SK-N-SH (cell line): ENCODE data around the gene ZSWIM1. TPM values are rescaled to one million over a fixed set of nuclear protein-coding genes. Genes with fewer than 3 reads are reported as not detected.

Source experiments
- CTCF ChIA-PET: fragments of 300-600, 350-600 bp; formaldehyde crosslinking; extraction: SDS; loops from one replicate; lab custom pipeline; 2021; lab: Yijun Ruan, JAX
- POLR2A ChIA-PET: fragments of 350-600 bp; sonication (Branson Sonifier 250); formaldehyde crosslinking; extraction: SDS; loops from one replicate; lab custom pipeline; 2020; ENCODE audit warnings: antibody characterized with exemption, inconsistent platforms; lab: Yijun Ruan, JAX
- DNase-seq: peaks from one replicate; pipeline ENCODE4 v3.0.0; 2012
- H2AFZ ChIP-seq: fragments of 200-600 bp; sonication (generic); 2 replicates; pipeline ENCODE4 v1.8.1; 2016; ENCODE audit warnings: antibody characterized with exemption, mild to moderate bottlenecking, low read depth
- H3F3A ChIP-seq: fragments of 200-600 bp; sonication (generic); replicated peaks from 2 replicates; pipeline ENCODE3; 2016; ENCODE audit warnings: antibody characterized with exemption, mild to moderate bottlenecking; ENCODE audit not compliant: insufficient read depth
- H3K27ac ChIP-seq, 2 experiments: fragments of 200-500 bp in 1 of 2; fragments of 200-600 bp in 1 of 2; sonication (Bioruptor generic) in 1 of 2; sonication (generic), shearing (Covaris generic) in 1 of 2; 2 replicates each; pipeline versions ENCODE4 v1.5.1 to v1.6.1; 2014 to 2016; ENCODE audit warnings: low read depth in 2 of 2, inconsistent platforms in 1 of 2, low read length in 1 of 2, mild to moderate bottlenecking in 1 of 2, mixed read lengths in 1 of 2
- H3K27me3 ChIP-seq: fragments of 200-600 bp; sonication (generic), shearing (Covaris generic); 2 replicates; pipeline ENCODE4 v1.6.1; 2016; ENCODE audit warnings: mixed run types; ENCODE audit not compliant: insufficient read depth
- H3K36me3 ChIP-seq, 2 experiments: fragments of 200-500 bp in 1 of 2; fragments of 200-600 bp in 1 of 2; sonication (Bioruptor generic) in 1 of 2; sonication (generic) in 1 of 2; replicated peaks in 1 of 2; 2 replicates each; pipeline versions ENCODE3 to v1.5.1; 2014 to 2016; ENCODE audit warnings: low read length in 1 of 2, mild to moderate bottlenecking in 1 of 2; ENCODE audit not compliant: insufficient read depth in 2 of 2, control insufficient read depth in 1 of 2
- H3K4me1 ChIP-seq, 2 experiments: fragments of 200-500 bp in 1 of 2; fragments of 200-600 bp in 1 of 2; sonication (Bioruptor generic) in 1 of 2; sonication (generic), shearing (Covaris generic) in 1 of 2; 2 replicates each; pipeline versions ENCODE4 v1.5.1 to v1.6.1; 2014 to 2016; ENCODE audit warnings: low read depth in 1 of 2, low read length in 1 of 2, mixed run types in 1 of 2; ENCODE audit not compliant: insufficient read depth in 2 of 2, control insufficient read depth in 1 of 2
- H3K4me2 ChIP-seq: fragments of 200-600 bp; sonication (generic), shearing (Covaris generic); 2 replicates; pipeline ENCODE4 v1.6.1; 2017; ENCODE audit warnings: mixed run types
- H3K4me3 ChIP-seq, 2 experiments: fragments of 200-500 bp in 1 of 2; fragments of 200-600 bp in 1 of 2; sonication (Bioruptor generic) in 1 of 2; sonication (generic), shearing (Covaris generic) in 1 of 2; 2 replicates each; pipeline versions ENCODE4 v1.5.1 to v1.8.1; 2014 to 2016; ENCODE audit warnings: low read depth in 2 of 2, inconsistent platforms in 1 of 2, low read length in 1 of 2, mild to moderate bottlenecking in 1 of 2, mixed read lengths in 1 of 2, moderate library complexity in 1 of 2
- H3K79me2 ChIP-seq: fragments of 200-600 bp; sonication (generic); 2 replicates; pipeline ENCODE4 v1.8.1; 2017; ENCODE audit warnings: mild to moderate bottlenecking; ENCODE audit not compliant: insufficient read depth
- H3K9ac ChIP-seq: fragments of 200-600 bp; sonication (generic); 2 replicates; pipeline ENCODE4 v1.6.1; 2017; ENCODE audit warnings: mixed run types
- H3K9me2 ChIP-seq: fragments of 200-600 bp; sonication (generic); 2 replicates; pipeline ENCODE4 v1.6.1; 2017; ENCODE audit warnings: mixed run types
- H3K9me3 ChIP-seq: fragments of 200-600 bp; sonication (generic); 2 replicates; pipeline ENCODE4 v1.6.1; 2017; ENCODE audit warnings: mixed run types, mild to moderate bottlenecking, moderate library complexity
- H4K20me1 ChIP-seq: fragments of 200-600 bp; sonication (generic); 2 replicates; pipeline ENCODE4 v1.6.1; 2017; ENCODE audit warnings: mild to moderate bottlenecking, mixed run types; ENCODE audit not compliant: insufficient read depth
- CHD2 ChIP-seq: fragments of 150-350 bp; IDR thresholded peaks from 2 replicates; pipeline ENCODE4 v1.6.1; 2018; ENCODE audit warnings: low read length; ENCODE audit not compliant: partially characterized antibody
- EP300 ChIP-seq, 2 experiments: IDR thresholded peaks; 2 replicates each; pipeline versions ENCODE4 v1.4.0 to v1.6.1; 2012; ENCODE audit warnings: borderline replicate concordance in 1 of 2, low read depth in 1 of 2, low read length in 1 of 2
- EZH2phosphoT487 ChIP-seq: fragments of 200-600 bp; sonication (generic); IDR thresholded peaks from 2 replicates; pipeline ENCODE4 v1.6.1; 2017; ENCODE audit warnings: low read depth, mixed run types, mild to moderate bottlenecking, antibody characterized with exemption, moderate library complexity, borderline replicate concordance
- FOXJ3 ChIP-seq: sonication (generic); formaldehyde crosslinking; IDR thresholded peaks from 2 replicates; pipeline ENCODE4 v1.5.1; 2020; ENCODE audit warnings: mild to moderate bottlenecking, missing genetic modification reagents
- FOXM1 ChIP-seq: IDR thresholded peaks from 2 replicates; pipeline ENCODE4 v1.4.0; 2012; ENCODE audit warnings: low read depth, mild to moderate bottlenecking
- GABPA ChIP-seq: IDR thresholded peaks from 2 replicates; pipeline ENCODE4 v1.4.0; 2012; ENCODE audit warnings: low read depth, mild to moderate bottlenecking
- GATA2 ChIP-seq: sonication (generic); formaldehyde crosslinking; IDR thresholded peaks from 2 replicates; pipeline ENCODE4 v1.5.0; 2020; ENCODE audit warnings: mild to moderate bottlenecking, missing genetic modification reagents
- JUND ChIP-seq: IDR thresholded peaks from 2 replicates; pipeline ENCODE4 v1.4.0; 2012
- MEF2A ChIP-seq: IDR thresholded peaks from 2 replicates; pipeline ENCODE4 v1.4.0; 2012; ENCODE audit warnings: low read depth, borderline replicate concordance
- MXI1 ChIP-seq: IDR thresholded peaks from 2 replicates; pipeline ENCODE4 v1.6.1; 2012; ENCODE audit warnings: mild to moderate bottlenecking, low read depth, low read length, improper control_type of control experiment
- NFIC ChIP-seq: IDR thresholded peaks from 2 replicates; pipeline ENCODE4 v1.4.0; 2012; ENCODE audit warnings: borderline replicate concordance
- POLR2AphosphoS5 ChIP-seq: IDR thresholded peaks from 2 replicates; pipeline ENCODE4 v1.6.1; 2012; ENCODE audit warnings: low read depth, low read length
- RAD21 ChIP-seq: IDR thresholded peaks from 2 replicates; pipeline ENCODE4 v1.6.1; 2012; ENCODE audit warnings: mild to moderate bottlenecking, low read length
- SMC3 ChIP-seq: IDR thresholded peaks from 2 replicates; pipeline ENCODE4 v1.6.1; 2012; ENCODE audit warnings: low read depth, low read length, improper control_type of control experiment
- TAF1 ChIP-seq: IDR thresholded peaks from 2 replicates; pipeline ENCODE4 v1.6.1; 2012; ENCODE audit warnings: low read depth, mild to moderate bottlenecking, low read length, moderate library complexity, borderline replicate concordance
- ZBTB33 ChIP-seq: IDR thresholded peaks from 2 replicates; pipeline ENCODE4 v1.4.0; 2012; ENCODE audit warnings: low read depth, borderline replicate concordance
- WGBS: methylation state at CpG from one replicate; pipeline ENCODE4 v1.1.6; 2017; ENCODE audit warnings: low lambda C conversion rate; 5-methylcytosine and 5-hydroxymethylcytosine counted together
- polyA plus RNA-seq, 3 experiments: library from polyadenylated mRNA; depleted of rRNA; stranded (reverse); fragments of >200 nt; gene quantifications; 2 replicates each; pipeline ENCODE4 v1.2.3, GENCODE V29; 2012
- TF ChIP-seq, protein P1 (sequence below): IDR thresholded peaks from 2 replicates; pipeline ENCODE4 v1.4.0; 2012; ENCODE audit warnings: low read depth, borderline replicate concordance
- TF ChIP-seq, protein P2 (sequence below): IDR thresholded peaks from 2 replicates; pipeline ENCODE4; 2012
- TF ChIP-seq, protein P3 (sequence below): fragments of 150-350 bp; IDR thresholded peaks from 2 replicates; pipeline ENCODE4 v1.6.1; 2017; ENCODE audit warnings: antibody characterized with exemption, low read length, low read depth, borderline replicate concordance
- TF ChIP-seq, protein P4 (sequence below): IDR thresholded peaks from 2 replicates; pipeline ENCODE4 v1.4.0; 2012; ENCODE audit warnings: low read depth

ZSWIM1 gene
- polyA plus RNA-seq, 1 of the 3 experiments (the other 2 are of a cell fraction) = 1.8 TPM

DNA sequence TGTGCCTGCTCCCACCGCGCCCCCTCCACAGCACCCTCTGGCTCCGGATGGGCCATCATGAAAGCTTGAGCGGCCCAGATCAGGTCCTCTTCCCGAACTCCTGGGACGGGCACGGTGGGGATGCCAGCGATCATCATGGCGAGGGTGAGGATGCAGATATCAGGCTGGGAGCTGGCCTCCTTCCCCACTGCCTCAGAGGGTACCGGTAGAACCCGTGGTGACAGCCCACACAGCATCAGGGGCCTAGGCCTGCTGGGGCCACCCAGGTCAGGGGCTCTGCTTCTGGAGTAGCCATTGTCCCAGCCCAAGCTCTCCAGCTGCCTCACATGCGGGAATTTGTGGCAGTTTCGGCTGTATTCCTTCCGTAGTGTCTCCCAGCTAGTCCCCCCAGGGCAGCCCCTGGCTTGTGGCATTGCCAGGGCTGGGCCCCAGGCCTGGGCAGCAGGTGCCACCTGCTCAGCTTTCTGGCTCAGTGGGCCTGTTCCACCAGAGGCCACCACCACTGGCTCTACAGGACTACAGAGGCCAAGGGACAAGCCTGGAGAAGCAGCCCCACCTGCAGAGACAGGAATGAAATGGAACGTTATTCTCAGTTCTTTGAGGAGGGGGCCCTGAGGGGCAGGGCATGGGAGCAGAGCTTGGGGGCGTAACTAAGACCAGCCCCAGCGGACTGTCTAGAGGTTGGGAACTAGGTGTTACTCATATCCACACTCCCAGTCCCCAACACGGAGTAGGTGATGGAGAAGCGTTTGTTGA lies 5.7 kb downstream of the ZSWIM1 start (continued):
- TF ChIP-seq, protein P1, sequence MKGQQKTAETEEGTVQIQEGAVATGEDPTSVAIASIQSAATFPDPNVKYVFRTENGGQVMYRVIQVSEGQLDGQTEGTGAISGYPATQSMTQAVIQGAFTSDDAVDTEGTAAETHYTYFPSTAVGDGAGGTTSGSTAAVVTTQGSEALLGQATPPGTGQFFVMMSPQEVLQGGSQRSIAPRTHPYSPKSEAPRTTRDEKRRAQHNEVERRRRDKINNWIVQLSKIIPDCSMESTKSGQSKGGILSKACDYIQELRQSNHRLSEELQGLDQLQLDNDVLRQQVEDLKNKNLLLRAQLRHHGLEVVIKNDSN = no peak
- no peak for TF ChIP-seq POLR2AphosphoS5
- TF ChIP-seq CHD2 = no peak
- TF ChIP-seq GATA2 (CRISPR knock-in tag) = no peak
- TF ChIP-seq RAD21 = no peak
- TF ChIP-seq ZBTB33 = no peak
- TF ChIP-seq GABPA = no peak
- TF ChIP-seq, all 33 proteins: peak for 0

DNA sequence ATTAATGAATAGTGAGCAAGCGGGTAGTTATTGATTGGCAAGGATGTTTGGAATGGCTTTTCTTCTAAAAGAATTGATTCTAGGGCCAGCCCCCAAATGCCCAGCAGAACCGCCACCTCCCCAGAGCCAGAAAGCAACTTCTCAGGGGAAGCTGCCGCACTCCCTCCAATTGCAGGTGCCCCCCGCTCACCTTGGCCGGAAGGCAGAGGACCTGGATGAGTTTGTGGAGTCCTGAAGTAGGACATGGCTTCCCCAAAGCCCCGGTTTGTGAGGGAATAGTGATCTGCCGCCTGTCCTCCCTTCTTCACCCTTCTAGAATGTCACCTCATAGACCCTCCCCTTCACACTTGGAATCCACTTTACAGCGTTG lies 6.3 kb downstream of the ZSWIM1 start, which contains the start of gene SPATA25:
Gene SPATA25 (minus strand): TSS at position 277 of the 370 bp plus-strand sequence. CDS start 32 bp downstream, at position 245.
- H3K27me3 ChIP-seq = no peaks in the 10 kb centered on the region
- H3K4me3 ChIP-seq = no peak within 1 kb of the TSS
- no peak within 1 kb of the TSS for H2AFZ ChIP-seq
- H3F3A ChIP-seq = peaks cover 15% of the 10 kb centered on the region
- H3K36me3 ChIP-seq = peaks cover 3 to 15% of the 10 kb centered on the region in 2 experiments
- no peak within 1 kb of the TSS for H3K27ac ChIP-seq
- WGBS = 94% methylated on average over 2 of the region's 8 CpGs
- no peaks in the 10 kb centered on the region for H4K20me1 ChIP-seq
- peaks cover 19% of the 10 kb centered on the region; the same call in 1 of the 2 replicates for H3K79me2 ChIP-seq
- H3K9me2 ChIP-seq = no peaks in the 10 kb centered on the region
- no peak for DNase-seq
- no peaks in the 10 kb centered on the region for H3K9me3 ChIP-seq
- POLR2A ChIA-PET = no interaction called here
- no peak within 1 kb of the TSS for H3K4me2 ChIP-seq
- H3K4me1 ChIP-seq = peaks cover 8 to 10% of the 10 kb centered on the region in 2 experiments; a peak in 3 of 4 replicates
- TF ChIP-seq, protein P2, sequence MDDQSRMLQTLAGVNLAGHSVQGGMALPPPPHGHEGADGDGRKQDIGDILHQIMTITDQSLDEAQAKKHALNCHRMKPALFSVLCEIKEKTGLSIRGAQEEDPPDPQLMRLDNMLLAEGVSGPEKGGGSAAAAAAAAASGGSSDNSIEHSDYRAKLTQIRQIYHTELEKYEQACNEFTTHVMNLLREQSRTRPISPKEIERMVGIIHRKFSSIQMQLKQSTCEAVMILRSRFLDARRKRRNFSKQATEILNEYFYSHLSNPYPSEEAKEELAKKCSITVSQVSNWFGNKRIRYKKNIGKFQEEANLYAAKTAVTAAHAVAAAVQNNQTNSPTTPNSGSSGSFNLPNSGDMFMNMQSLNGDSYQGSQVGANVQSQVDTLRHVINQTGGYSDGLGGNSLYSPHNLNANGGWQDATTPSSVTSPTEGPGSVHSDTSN = no peak
- H3K9ac ChIP-seq = no peak within 1 kb of the TSS
- CTCF ChIA-PET = interaction anchor here (1.1 kb wide), 1 partner anchor 13 kb away, joined by 3 read pairs; no protein-coding TSS in a partner anchor

GRCh38 chr20:45888681-45889080 lies 7.7 kb downstream of the ZSWIM1 start:
- Histone ChIP-seq H3F3A (peaks cover 15% of the 10 kb centered on the region), H3K9me2 (no peaks in the 10 kb centered on the region), H3K27me3 (no peaks in the 10 kb centered on the region), H4K20me1 (no peaks in the 10 kb centered on the region), H3K36me3 (peaks cover 0 to 9% of the 10 kb centered on the region in 2 experiments), H3K27ac (no peak overlapping the region), H2AFZ (no peak overlapping the region), H3K79me2 (peaks cover 19% of the 10 kb centered on the region; the same call in 1 of the 2 replicates), H3K9me3 (no peaks in the 10 kb centered on the region), H3K4me2 (no peak overlapping the region), H3K9ac (no peak overlapping the region), H3K4me3 (no peak overlapping the region), H3K4me1 (peaks cover 9 to 10% of the 10 kb centered on the region in 2 experiments; a peak in 3 of 4 replicates)
- CTCF ChIA-PET = interaction anchor here (0.9 to 4.5 kb wide), 7 partner anchors 16 to 74 kb away, joined by 3 to 41 read pairs (median 7); partner anchors contain the start of gene PCIF1
- POLR2A ChIA-PET = interaction anchor here (0.6 kb wide), 1 partner anchor 82 kb away, joined by 4 read pairs; no protein-coding TSS in a partner anchor
- DNase-seq = no peak
- 95% methylated on average over 3 of the region's 3 CpGs for WGBS
- TF ChIP-seq FOXM1 (no peak), EP300 (IDR thresholded peaks at IDR 0.05; ENCODE audit: borderline replicate concordance in 1 of 2, low read depth in 1 of 2, low read length in 1 of 2) (no peak), RAD21 (no peak), MEF2A (no peak), EZH2phosphoT487 (no peak), FOXJ3 (CRISPR knock-in tag) (no peak), SMC3 (no peak), TAF1 (no peak), NFIC (no peak), JUND (no peak), MXI1 (no peak)
- TF ChIP-seq, protein P3, sequence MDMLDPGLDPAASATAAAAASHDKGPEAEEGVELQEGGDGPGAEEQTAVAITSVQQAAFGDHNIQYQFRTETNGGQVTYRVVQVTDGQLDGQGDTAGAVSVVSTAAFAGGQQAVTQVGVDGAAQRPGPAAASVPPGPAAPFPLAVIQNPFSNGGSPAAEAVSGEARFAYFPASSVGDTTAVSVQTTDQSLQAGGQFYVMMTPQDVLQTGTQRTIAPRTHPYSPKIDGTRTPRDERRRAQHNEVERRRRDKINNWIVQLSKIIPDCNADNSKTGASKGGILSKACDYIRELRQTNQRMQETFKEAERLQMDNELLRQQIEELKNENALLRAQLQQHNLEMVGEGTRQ = no peak
- TF ChIP-seq, protein P4, sequence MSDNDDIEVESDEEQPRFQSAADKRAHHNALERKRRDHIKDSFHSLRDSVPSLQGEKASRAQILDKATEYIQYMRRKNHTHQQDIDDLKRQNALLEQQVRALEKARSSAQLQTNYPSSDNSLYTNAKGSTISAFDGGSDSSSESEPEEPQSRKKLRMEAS = no peak
